HCT116 (cell line): ENCODE measurements around the gene ACADSB. TPM values are rescaled to one million over a fixed set of nuclear protein-coding genes. Genes with fewer than 3 reads are reported as not detected.

Experiments used
- ATAC-seq: fragments of 200-7000 bp; cut with Tn5 transposase; 2 replicates; pipeline ENCODE4 v1.9.1; 2020; ENCODE audit warnings: mild to moderate bottlenecking, moderate library complexity
- BruUV-seq: library from RNA; stranded (reverse); fragments of 400-500 nt; replicated peaks from 2 replicates; lab custom pipeline; 2021; lab: Mats Ljungman, UMichigan
- CTCF ChIA-PET: fragments of 300-600 bp; sonication (Branson Sonifier 250); formaldehyde crosslinking; loops from one replicate; lab custom pipeline; 2021; ENCODE audit warnings: antibody characterized with exemption; lab: Charles Lee
- POLR2A ChIA-PET: fragments of 300-600, 350-600 bp; sonication (Branson Sonifier 250); formaldehyde crosslinking; loops from one replicate; lab custom pipeline; 2021; ENCODE audit warnings: antibody characterized with exemption; lab: Charles Lee
- RAD21 ChIA-PET, 2 experiments: fragments of 300-600 bp; sonication (Branson Sonifier 250); formaldehyde crosslinking; loops; one replicate each; lab custom pipeline; 2023; ENCODE audit warnings: low total read pairs in 2 of 2; ENCODE audit not compliant: uncharacterized antibody in 2 of 2, unreplicated experiment in 2 of 2, low non-redundant PET in 1 of 2; lab: Charles Lee
- DNase-seq: peaks from one replicate; pipeline ENCODE4 v3.0.0-alpha.2; 2010; ENCODE audit warnings: low read depth, low spot score
- H2AFZ ChIP-seq: fragments of 200-600 bp; shearing (Covaris generic), sonication (generic); 2 replicates; pipeline ENCODE4 v1.6.1; 2017; ENCODE audit warnings: low read depth, mixed run types, mixed read lengths, antibody characterized with exemption, low read length; ENCODE audit not compliant: poor library complexity, severe bottlenecking
- H3K27ac ChIP-seq: 2 replicates; pipeline ENCODE4 v1.5.1; 2012; ENCODE audit warnings: low read depth, low read length
- H3K27me3 ChIP-seq: fragments of 200-600 bp; sonication (generic); 2 replicates; pipeline ENCODE4 v1.6.1; 2016; ENCODE audit warnings: mixed run types, low read length, mixed read lengths; ENCODE audit not compliant: insufficient read depth
- H3K36me3 ChIP-seq, 2 experiments: fragments of 200-500 bp in 1 of 2; fragments of 200-600 bp in 1 of 2; sonication (Bioruptor generic) in 1 of 2; sonication (generic) in 1 of 2; 2 replicates each; pipeline versions ENCODE4 v1.5.1 to v1.6.1; 2014 to 2016; ENCODE audit warnings: low read length in 2 of 2, inconsistent platforms in 1 of 2, mixed read lengths in 1 of 2, mixed run types in 1 of 2; ENCODE audit not compliant: insufficient read depth in 2 of 2, control insufficient read depth in 1 of 2
- H3K4me1 ChIP-seq, 2 experiments: fragments of 200-600 bp in 1 of 2; sonication (generic) in 1 of 2; 2 replicates each; pipeline versions ENCODE4 v1.5.1 to v1.6.1; 2012 to 2017; ENCODE audit warnings: low read length in 2 of 2, inconsistent platforms in 1 of 2, mild to moderate bottlenecking in 1 of 2, mixed read lengths in 1 of 2, mixed run types in 1 of 2, moderate library complexity in 1 of 2; ENCODE audit not compliant: insufficient read depth in 2 of 2, control insufficient read depth in 1 of 2
- H3K4me2 ChIP-seq: fragments of 200-600 bp; sonication (generic); 2 replicates; pipeline ENCODE4 v1.6.1; 2017; ENCODE audit warnings: mixed run types, low read length, mixed read lengths
- H3K4me3 ChIP-seq, 2 experiments: fragments of 200-600 bp in 1 of 2; sonication (generic) in 1 of 2; replicated peaks in 1 of 2; 2 replicates each; pipeline ENCODE4 v1.5.1; 2011 to 2016; ENCODE audit warnings: low read length in 2 of 2, control low read depth in 1 of 2, low read depth in 1 of 2, mild to moderate bottlenecking in 1 of 2, mixed read lengths in 1 of 2, mixed run types in 1 of 2
- H3K79me2 ChIP-seq: fragments of 200-600 bp; sonication (generic); 2 replicates; pipeline ENCODE4 v1.6.1; 2017; ENCODE audit warnings: mild to moderate bottlenecking, mixed run types, low read length, moderate library complexity, mixed read lengths; ENCODE audit not compliant: insufficient read depth
- H3K9ac ChIP-seq: fragments of 200-600 bp; sonication (generic); 2 replicates; pipeline ENCODE4 v1.6.1; 2016; ENCODE audit warnings: low read length, mixed read lengths
- H3K9me2 ChIP-seq: fragments of 200-600 bp; sonication (generic), shearing (Covaris generic); 2 replicates; pipeline ENCODE4 v1.6.1; 2017; ENCODE audit warnings: mixed run types, mild to moderate bottlenecking, moderate library complexity; ENCODE audit not compliant: insufficient read depth
- H3K9me3 ChIP-seq, 2 experiments: fragments of 200-500 bp in 1 of 2; fragments of 200-600 bp in 1 of 2; sonication (Bioruptor generic) in 1 of 2; sonication (generic) in 1 of 2; 2 replicates each; pipeline ENCODE4 v1.6.1; 2014 to 2017; ENCODE audit warnings: low read length in 2 of 2, mixed read lengths in 2 of 2, inconsistent platforms in 1 of 2, low read depth in 1 of 2, mild to moderate bottlenecking in 1 of 2, mixed run types in 1 of 2, moderate library complexity in 1 of 2; ENCODE audit not compliant: control insufficient read depth in 1 of 2, insufficient read depth in 1 of 2
- H4K20me1 ChIP-seq: fragments of 200-600 bp; sonication (generic), shearing (Covaris generic); 2 replicates; pipeline ENCODE4 v1.6.1; 2017; ENCODE audit warnings: mixed run types, mild to moderate bottlenecking, moderate library complexity; ENCODE audit not compliant: insufficient read depth
- ATF3 ChIP-seq: IDR thresholded peaks from 2 replicates; pipeline ENCODE4 v1.6.1; 2012
- CBX3 ChIP-seq: IDR thresholded peaks from 2 replicates; pipeline ENCODE4 v1.6.1; 2012; ENCODE audit warnings: low read depth
- CEBPB ChIP-seq: IDR thresholded peaks from 2 replicates; pipeline ENCODE4 v1.6.1; 2012; ENCODE audit warnings: low read depth
- EZH2phosphoT487 ChIP-seq: fragments of 200-600 bp; IDR thresholded peaks from 2 replicates; pipeline ENCODE4 v1.6.1; 2018; ENCODE audit warnings: antibody characterized with exemption, borderline replicate concordance
- MAX ChIP-seq: IDR thresholded peaks from 2 replicates; pipeline ENCODE4 v1.6.1; 2012
- POLR2AphosphoS5 ChIP-seq: IDR thresholded peaks from 2 replicates; pipeline ENCODE4 v1.6.1; 2011; ENCODE audit warnings: mild to moderate bottlenecking, low read depth, low read length, moderate library complexity
- RAD21 ChIP-seq: IDR thresholded peaks from 2 replicates; pipeline ENCODE4 v1.6.1; 2012; ENCODE audit warnings: low read depth, mild to moderate bottlenecking
- YY1 ChIP-seq: IDR thresholded peaks from 2 replicates; pipeline ENCODE4 v1.6.1; 2011; ENCODE audit warnings: low read length, low read depth, moderate library complexity, mild to moderate bottlenecking; ENCODE audit not compliant: insufficient replicate concordance; ENCODE audit errors: extremely low read depth
- ZBTB33 ChIP-seq: IDR thresholded peaks from 2 replicates; pipeline ENCODE4 v1.6.1; 2011; ENCODE audit warnings: mild to moderate bottlenecking, low read length, moderate library complexity; ENCODE audit not compliant: insufficient replicate concordance; ENCODE audit errors: extremely low read depth
- intact Hi-C: fragments of 100-400 bp; cut with micrococcal nuclease; formaldehyde crosslinking; loops from 2 replicates; pipeline ENCODE4 v1.10.0; 2022
- total RNA-seq: library from RNA; stranded (reverse); gene quantifications from one replicate; pipeline ENCODE4 v1.2.1, GENCODE V29; 2021; ENCODE audit not compliant: unreplicated experiment

Gene ACADSB
- total RNA-seq, 1 experiment from 2014 or later, result 33.3 TPM

GRCh38 chr10:123035467-123036086, 26.8 kb downstream of the ACADSB start:
- DNase-seq, result no peak
- no peaks in the 10 kb centered on the region for H3K4me1 ChIP-seq
- TF ChIP-seq EZH2phosphoT487, result no peak
- no peak for TF ChIP-seq YY1
- TF ChIP-seq ZBTB33, result no peak
- no peak for TF ChIP-seq RAD21
- no peak for TF ChIP-seq ATF3
- no peak for TF ChIP-seq MAX
- TF ChIP-seq CBX3, result no peak
- no peak for TF ChIP-seq CEBPB
- no peak for TF ChIP-seq POLR2AphosphoS5
- TF ChIP-seq, all 23 proteins: peak for 0
- H3K27me3 ChIP-seq, result no peaks in the 10 kb centered on the region
- ChIA-PET CTCF (no interaction called here), POLR2A (no interaction called here), RAD21 (no interaction called here)
- H4K20me1 ChIP-seq, result no peaks in the 10 kb centered on the region
- no peaks in the 10 kb centered on the region for H3K36me3 ChIP-seq
- intact Hi-C loops, result no loop called here
- H3K9me2 ChIP-seq, result no peaks in the 10 kb centered on the region
- no peaks in the 10 kb centered on the region for H3K79me2 ChIP-seq
- no peak overlapping the region for H3K4me3 ChIP-seq
- no peaks in the 10 kb centered on the region for H3K9me3 ChIP-seq
- H3K4me2 ChIP-seq, result no peak overlapping the region
- no peak overlapping the region for H2AFZ ChIP-seq
- H3K27ac ChIP-seq, result no peak overlapping the region
- BruUV-seq, result no TSS peak
- no peak for ATAC-seq
- H3K9ac ChIP-seq, result no peak overlapping the region
